NCI-H1092 treated with DMSO at 0.1 percent for 48 hours (cell line): ENCODE results near the gene TMEM120B.
"Not testable (repeated sequence)": the region's sequence is repeated elsewhere in the genome, so short reads cannot be mapped to it uniquely, and the experiment has no call there.

Experiments used
- DNase-seq: peaks from one replicate; lab custom pipeline; 2025; lab: John Stamatoyannopoulos, UW

The TMEM120B gene

DNA sequence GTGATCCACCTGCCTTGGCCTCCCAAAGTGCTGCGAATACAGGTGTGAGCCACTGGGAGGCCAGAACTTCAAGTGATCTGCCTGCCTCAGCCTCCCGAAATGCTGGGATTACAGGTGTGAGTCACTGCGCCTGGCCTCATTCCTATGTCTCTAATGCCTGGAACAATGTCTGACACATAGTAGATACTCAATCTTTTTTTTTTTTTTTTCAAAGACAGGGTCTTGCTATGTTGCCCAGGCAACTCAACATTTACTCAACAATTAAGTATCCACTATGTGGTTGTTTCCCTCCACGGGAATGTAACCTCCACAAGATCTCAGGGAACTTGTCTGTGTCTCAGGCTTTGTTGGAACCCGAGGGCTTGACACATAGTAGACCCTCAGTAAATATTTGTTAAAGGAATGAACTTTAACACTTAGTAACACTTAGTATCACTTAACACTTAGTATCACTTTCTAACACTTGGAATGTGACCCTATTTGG, 3.0 kb upstream of the TMEM120B start:
- no peak for DNase-seq

DNA sequence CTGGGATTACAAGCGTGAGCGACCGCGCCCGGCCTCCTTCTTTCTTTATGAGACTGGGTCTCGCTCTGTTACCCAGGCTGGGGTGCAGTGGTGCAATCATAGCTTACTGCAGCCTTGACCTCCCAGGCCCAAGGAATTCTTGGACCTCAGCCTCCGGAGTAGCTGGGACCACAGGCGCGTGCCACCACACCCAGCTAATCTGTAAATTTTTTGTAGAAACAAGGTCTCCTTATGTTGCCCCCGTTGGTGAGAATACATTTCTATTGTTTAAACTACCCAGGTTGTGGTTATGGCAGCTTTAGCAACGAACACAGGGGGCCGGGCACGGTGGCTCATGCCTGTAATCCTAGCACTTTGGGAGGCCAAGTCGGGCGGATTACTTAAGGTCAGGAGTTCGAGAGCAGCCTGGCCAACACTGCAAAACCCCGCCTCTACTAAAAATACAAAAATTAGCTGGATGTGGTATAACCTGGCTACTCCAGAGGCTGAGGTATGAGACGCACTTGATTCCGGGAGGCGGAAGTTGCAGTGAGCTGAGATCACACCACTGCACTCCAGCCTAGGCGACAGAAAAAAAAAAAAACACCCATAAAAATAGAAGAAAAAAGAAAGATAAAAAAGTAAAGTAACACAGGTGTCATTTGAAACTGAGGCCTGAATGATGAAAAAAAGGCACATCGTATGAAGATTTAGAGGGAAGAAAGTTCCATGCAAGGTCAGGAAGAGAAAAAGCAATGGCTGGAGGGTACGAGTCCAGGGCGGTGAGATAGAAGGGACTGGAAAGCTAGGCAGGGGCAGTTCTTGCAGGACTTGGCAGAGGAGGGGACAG, 977 bp upstream of the TMEM120B start:
- DNase-seq = no peak

DNA sequence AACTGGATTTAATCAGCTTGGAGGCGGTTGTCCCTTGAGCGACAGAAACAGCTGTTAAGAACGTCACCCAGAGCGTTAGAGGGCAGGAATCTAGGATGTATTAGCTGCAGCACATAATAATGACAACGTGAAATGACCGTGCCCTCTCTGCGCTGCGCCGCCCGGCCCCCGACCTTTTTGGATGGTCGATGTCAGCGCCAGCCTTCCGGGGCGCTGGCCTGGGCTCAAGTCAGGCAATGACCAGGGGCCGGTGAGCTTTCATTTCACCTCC, 427 bp upstream of the TMEM120B start:
- DNase-seq = no peak

DNA sequence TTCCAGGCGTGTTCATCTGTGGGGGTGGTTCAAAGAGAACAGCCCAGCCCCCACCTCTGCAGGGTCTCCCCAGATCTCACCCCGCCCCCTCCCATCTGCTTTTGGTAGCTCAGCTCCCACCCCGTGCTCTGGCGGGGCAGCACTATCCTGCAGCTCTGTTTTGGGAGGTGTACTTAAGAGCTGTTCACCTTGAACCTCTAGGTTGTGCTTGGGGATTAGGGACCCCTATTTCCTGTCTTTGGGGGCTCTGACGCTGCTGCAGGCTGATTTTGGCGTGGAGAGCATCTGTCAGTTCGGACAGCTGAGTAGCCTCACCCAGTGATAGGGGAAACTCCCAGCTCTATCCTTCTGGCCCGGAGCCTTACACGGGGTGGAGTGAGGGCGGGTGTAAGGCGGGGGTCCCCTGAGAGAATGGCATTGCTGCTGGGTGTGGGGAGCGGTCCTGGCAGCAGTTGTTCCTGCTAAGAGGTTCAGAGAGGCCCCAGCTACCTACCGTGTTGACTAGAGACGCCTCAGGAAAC, 765 bp downstream of the TMEM120B start:
- no peak for DNase-seq

DNA sequence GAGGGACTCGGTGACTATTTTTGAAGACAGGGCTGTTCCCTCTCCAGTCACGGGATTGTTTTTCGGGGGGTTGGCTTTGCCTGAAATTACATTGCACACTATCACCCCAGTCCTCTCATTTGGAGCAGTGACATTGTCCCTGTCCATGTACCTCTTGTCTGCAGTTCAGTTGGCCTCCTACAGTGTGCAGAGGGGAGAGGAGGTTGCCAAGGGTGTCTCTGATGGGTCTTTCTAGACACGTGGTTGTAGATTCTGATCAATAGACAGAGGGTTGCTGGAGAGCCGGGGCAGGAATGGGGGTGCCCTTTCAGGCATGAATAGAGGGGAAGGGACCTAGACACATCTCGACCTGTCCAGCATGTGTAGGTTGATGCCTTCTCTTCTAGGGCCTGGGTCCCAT, 1.2 kb downstream of the TMEM120B start:
- no peak for DNase-seq

DNA sequence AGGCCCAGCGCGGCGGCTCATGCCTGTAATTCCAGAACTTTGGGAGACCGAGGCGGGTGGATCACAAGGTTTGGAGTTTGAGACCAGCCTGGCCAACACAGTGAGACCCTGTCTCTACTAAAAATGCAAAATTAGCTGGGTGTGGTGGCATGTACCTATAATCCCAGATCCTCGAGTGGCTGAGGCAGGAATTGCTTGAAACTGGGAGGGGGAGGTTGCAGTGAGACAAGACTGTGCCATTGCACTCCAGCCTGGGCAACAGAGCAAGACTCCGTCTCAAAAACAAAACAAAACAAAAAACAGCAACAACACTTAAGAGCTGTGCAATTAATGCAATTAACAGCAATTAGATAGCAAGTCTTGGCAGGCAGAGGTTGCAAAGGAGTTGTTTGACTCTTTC, 2.5 kb downstream of the TMEM120B start:
- DNase-seq = not testable (repeated sequence)

DNA sequence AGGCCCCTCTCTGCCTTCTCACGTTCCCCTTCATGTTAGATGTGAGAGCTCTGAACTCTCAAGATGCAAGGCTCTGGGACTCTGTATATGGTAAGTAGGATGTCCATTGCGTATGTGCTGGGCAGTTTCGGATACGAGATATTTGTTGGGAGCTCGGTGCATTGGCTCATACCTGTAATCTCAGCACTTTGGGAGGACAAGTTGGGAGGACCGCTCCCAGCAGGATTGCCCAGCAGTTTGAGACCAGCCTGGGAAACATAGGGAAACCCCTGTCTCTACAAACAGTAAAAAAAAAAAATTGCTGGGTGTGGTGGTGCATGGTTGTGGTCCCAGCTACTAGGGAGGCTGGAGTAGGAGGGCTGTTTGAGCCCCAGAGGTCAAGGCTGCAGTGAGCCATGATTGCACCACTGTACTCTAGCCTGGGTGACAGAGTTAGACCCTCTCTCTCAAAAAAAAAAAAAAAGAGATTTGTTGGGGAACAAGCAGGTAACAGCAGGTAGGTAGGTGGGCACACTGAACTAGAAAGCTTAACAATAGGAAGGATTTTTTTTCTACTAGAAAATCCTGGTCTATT, 3.4 kb downstream of the TMEM120B start:
- no peak for DNase-seq

DNA sequence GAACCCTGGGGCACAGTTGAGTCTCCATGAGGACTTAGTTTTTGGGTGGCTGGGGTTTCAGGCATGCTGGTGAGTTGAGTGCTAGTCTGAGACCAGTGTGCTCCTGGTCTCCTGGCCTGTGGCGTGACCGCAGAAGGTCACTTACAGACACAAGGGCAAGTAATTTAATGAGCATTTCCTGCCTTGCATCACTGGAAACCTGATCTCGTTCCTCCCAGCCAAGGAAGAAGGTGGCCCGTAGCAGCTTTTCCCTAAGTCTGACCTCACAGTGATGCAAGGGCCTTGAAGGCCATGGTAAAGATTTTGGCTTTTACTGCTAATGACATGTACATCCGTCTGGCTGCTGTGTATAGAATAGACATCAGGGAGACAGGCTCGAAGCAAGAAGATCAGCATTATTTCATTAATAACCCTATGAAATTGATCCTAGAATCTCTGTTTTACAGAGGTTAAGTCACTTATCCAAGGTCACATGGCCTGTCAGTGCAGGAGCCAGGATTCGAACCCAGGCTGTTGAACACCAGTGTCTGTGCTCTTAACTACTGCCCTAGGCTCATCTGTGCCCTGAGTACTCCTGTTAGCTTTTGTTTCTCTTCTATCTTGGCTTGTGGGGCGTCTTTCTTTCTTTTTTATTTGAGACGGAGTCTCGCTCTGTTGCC, 4.6 kb downstream of the TMEM120B start:
- no peak for DNase-seq

DNA sequence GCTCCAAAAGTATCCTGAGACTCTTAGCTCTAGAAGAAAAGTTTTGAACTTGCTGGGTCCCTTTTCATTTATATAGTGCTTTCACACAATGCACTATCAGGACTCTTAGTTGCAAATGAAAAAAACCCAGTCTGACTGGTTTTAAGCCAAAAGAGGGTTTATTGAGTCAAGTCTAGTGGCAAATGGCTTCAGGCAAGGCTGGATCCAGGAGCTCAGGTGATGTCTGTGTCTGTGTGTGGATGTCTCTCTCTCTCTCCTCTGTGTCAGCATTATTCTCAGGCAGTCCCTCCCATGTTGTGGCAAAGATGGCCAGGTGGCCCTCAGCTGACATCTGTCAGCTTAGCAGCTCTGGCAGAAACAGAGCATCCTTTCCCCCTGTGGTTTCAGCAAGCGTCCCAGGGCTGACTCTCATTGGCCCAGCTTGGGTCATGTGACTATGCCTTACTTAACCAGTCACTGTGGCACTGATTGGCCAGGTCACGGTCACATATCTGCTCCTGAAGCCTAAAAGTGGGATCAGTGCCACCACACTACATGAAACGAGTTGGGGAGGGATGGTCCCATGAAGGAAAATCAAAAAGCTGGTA, 6.2 kb downstream of the TMEM120B start:
- no peak for DNase-seq

DNA sequence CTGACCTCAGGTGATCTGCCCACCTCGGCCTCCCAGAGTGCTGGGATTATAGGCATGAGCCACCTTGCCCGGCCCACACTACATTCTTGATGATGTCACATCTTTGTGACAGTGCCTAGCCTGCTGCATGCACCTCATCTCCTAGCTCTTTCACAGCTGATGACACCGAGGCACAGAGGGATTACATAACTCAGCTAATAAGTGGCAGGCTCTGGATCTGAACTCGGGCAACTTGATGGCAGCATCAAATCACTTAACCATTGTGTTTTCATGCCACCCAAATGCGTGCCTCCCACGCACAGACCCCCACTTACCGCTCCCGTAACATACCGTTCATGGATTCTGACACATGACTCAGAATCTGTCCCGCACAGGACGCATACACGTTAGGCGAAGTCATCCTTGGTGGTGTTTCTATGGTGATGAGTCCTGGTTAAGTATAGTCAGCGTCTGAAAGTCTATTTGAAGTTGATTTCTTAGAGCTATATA, 7.4 kb downstream of the TMEM120B start:
- no peak for DNase-seq

DNA sequence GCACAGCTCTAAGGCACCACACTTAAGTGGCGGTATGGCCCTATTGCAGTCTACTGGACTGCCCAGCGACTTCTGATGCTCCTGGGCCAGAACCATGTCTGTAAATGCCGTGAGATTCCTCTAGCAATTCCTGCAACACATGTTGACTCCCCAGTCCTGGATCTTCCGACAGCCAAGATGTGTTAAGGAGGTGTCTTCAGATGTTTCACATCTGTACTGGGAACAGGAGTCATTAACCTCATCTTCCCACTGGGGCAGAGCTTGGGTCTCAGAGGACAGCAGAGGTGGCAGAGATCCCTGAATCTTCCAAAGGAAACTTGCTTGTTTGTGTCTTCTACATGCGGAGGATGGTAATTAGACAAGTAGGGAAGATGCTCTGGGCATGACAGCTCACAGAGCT, 8.2 kb downstream of the TMEM120B start:
- DNase-seq = no peak

DNA sequence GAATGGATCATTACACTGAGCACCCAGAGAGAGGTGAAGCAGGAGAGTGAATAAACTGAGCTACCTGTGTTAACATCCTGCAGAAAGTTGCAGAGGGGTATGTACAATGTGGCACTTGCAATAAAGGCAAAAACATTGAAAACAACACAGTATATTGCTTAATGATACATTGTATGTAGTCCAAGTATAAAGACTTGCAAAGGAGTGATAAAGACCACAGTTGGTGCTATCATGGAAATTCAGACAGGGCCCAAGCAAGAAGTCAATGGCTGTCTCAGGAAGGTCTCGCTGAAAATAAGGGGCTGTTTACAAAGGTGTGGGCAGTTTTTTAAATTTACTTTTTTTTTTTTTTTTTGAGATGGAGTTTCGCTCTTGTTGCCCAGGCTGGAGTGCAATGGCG, 10.0 kb downstream of the TMEM120B start:
- no peak for DNase-seq

DNA sequence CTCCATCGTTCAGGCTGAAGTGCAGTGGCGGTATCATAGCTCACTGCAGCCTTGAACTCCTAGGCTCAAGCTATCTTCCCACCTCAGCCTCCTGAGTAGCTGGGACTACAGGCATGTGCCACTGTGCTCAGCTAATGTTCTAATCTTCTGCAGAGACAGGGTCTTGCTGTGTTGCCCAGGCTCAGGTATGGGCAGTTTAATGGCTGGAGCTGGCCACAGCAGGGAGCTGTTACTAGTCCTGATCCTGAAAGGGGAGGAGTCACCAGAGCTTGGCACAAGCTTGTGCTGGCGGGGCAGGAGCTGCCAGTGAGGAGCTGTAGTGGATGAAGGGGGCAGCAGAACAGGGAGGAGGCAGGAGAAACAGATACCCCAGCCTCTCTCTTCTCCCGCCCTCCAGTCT, 10.6 kb downstream of the TMEM120B start:
- no peak for DNase-seq

DNA sequence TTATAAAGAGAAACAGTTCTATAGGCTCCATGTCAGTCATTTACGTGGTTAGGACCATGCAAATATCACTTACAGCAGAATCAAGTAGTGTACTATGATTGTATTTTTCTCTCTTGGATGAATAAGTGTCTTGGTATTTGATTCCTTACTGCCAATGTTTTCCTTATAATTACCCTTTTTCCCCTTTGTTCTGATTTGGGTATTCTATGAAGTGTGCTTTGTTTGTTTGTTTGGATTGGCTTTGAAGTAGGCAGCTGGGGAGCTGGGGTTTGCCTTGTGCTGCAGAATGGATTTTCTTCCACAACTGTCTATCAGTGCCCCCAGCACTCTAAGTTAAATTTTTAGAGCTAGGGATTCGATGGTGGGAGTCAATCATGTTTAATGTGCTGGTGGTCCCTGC, 12.4 kb downstream of the TMEM120B start:
- no peak for DNase-seq

DNA sequence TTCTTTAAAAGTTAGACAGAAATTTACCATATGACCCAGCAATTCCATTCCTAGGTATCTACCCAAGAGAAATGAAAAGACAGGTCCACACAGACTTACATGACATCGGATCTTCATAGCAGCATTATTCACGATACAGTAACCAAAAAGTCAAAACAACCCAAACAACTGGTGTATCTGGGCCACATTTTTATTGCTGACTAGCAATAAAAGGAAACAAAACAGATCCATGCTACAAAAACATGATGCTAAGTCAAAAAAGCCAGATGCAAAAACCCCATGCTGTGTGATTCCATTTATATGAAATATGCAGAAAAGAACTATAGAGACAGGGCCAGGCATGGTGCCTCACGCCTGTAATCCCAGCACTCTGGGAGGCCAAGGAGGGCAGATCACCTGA, 12.9 kb downstream of the TMEM120B start:
- DNase-seq = no peak

DNA sequence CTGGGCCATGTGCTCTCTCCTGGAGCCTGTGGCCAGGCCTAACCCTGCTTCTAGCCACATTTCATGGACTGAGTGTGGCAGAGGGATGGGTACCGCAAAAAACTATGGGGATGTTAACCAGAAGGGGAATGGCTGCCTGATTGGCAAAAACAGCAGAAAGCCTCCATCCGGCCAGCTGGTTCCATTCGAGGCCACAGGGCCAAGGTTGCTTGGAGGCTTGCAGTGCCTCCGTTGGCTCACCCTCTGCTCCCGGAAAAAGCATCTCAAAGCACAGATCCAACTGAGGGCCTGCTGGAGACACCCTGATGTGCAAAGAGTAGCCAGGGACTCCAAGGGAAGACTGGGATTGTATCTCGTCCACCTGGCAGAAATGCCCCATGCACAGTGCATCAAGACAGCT, 16.5 kb downstream of the TMEM120B start:
- no peak for DNase-seq

DNA sequence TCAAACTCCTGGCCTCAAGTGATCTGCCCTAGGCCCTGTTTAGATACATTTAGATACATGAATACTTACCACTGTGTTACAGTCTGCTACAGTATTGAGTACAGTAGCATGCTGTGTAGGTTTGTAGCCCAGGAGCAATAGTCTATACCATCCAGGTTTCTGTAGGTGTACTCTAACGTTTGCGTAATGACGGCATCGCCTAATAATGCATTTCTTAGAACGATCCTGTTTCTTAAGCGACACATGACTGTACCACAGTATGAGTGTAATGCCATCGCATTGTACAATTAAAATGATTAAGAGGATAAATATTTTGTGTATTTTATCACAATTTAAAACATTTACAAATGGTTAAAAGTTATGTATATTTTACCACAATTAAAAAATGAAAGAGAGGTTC, 18.9 kb downstream of the TMEM120B start:
- no peak for DNase-seq

DNA sequence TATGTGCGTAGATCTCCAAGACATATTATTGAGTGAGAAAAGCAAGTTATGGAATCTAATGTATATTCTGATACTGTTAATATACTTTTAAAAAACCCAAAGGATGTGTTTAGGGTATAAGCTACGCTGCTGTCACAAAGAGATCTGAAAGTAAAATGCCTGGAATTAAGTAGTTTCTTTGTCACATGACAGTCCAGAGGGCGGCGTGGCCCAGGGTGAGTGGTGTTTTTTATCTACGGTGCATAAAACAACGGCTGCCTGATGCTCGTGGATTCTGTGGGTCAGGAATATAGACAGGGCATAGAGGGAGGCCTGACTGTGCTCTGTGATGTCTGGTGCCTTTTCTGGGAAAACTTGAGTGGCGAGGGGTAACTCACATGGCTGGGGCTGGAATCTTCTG, 21.3 kb downstream of the TMEM120B start:
- DNase-seq = no peak

DNA sequence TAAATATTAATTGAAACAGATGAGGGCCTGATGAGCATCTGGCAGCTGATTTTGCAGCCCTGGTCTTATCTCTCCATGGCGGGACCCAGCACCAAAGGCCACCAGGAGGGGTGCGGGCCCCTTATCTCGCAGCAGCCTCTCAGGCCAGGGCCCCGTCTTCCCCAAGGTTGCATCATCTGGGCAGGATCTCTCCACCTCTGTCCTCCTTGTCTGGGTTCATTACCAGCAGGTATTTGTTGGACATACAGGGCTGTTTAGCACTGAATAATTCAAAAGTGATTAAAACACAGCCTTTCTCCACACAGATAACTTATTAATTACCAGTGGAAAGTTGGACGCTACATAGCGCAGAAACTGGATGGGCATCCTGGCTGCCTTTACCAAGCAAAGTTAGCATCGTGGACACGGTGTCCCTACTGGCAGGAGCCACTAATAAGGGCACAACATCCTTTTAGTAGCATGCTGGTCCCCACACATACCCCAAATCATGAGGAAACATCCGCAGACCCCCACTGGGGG, 25.8 kb downstream of the TMEM120B start:
- no peak for DNase-seq

DNA sequence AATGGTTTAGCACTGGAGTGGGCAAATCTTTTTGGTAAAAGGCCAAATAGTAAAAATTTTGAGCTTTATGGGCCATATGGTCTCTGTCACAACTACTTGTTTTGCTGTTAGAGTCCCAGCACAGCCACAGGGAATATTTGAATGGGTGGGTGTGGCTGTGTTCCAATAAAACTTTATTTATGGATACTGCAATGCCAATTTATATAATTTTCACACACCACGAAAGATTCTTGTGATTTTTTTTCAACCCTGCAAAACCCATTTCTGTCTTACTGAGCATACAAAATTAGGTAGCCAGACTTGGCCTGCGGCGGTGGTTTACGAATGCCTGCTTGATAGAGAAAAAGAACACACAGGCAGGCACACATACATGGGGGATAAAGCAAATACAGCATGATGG, 28.3 kb downstream of the TMEM120B start:
- DNase-seq = no peak

DNA sequence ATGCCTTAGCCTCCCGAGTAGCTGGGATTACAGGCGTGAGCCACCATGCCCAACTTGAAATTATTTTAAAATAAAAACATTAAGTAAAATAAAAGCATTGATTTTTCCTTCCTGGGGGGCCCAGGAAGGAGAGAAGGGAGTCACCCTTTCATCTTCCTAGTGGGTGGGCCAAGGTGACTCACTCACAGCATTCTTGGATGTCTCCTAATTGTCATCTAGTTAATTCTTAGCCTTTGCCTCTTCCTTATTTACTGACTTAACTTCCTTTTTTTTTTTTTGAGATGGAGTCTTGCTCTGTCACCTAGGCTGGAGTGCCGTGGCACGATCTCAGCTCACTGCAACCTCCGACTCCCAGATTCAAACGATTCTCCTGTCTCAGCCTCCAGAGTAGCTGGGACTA, 29.2 kb downstream of the TMEM120B start:
- no peak for DNase-seq

DNA sequence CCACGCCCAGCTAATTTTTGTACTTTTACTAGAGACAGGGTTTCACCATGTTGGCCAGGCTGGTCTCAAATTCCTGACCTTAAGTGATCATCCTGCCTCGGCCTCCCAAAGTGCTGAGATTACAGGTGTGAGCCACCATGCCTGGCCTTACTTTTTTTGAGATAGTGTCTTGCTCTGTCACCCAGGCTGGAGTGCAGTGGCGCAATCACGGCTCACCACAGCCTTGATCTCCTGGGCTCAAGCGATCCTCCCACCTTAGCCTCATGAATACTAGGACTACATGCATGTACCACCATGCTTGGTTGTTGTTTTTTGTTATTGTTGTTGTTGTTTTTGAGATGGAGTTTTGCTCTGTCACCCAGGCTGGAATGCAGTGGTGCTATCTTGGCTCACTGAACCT, 33.0 kb downstream of the TMEM120B start:
- not testable (repeated sequence) for DNase-seq

DNA sequence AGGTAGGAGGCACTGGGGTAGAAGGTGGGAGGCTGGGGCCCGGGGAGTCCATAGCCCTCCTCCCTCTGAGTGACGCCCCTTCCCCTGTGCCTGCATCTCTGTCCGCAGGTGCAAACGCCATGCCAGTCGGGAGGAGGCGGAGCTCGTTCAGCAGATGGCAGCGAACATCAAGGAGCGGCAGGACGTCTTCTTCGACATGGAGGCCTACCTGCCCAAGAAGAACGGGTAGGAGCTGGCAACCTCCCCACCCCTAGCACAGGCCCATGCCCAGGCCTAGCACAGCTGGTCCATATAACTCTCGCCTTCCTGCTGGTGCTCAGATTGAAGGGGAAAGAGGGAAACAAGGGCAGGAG, 35.6 kb downstream of the TMEM120B start:
- no peak for DNase-seq
